OCI-LY7 (cell line): ENCODE measurements around the gene DRC7. TPM values are rescaled to one million over a fixed set of nuclear protein-coding genes. Genes with fewer than 3 reads are reported as not detected.

Experiments used
- BruUV-seq: library from RNA; stranded (reverse); fragments of 400-500 nt; replicated peaks from 2 replicates; lab custom pipeline; 2021; lab: Mats Ljungman, UMichigan
- CTCF ChIA-PET: fragments of 300-600 bp; sonication (Branson Sonifier 250); formaldehyde crosslinking; loops from one replicate; lab custom pipeline; 2022; ENCODE audit warnings: antibody characterized with exemption; ENCODE audit not compliant: unreplicated experiment; lab: Charles Lee
- POLR2A ChIA-PET: fragments of 300-600 bp; sonication (Branson Sonifier 250); formaldehyde crosslinking; loops from one replicate; lab custom pipeline; 2022; ENCODE audit warnings: antibody characterized with exemption; lab: Charles Lee
- DNase-seq: peaks from one replicate; pipeline ENCODE4 v3.0.0-alpha.2; 2015; ENCODE audit warnings: low spot score
- H2AFZ ChIP-seq: fragments of 200-600 bp; sonication (generic), shearing (Covaris generic); 2 replicates; pipeline ENCODE4 v1.6.1; 2014; ENCODE audit warnings: mild to moderate bottlenecking, antibody characterized with exemption, low read length, moderate library complexity
- H3K27ac ChIP-seq: fragments of 200-600 bp; sonication (generic); 2 replicates; pipeline ENCODE4 v1.5.1; 2014; ENCODE audit warnings: mixed run types, low read depth, mild to moderate bottlenecking, moderate library complexity, low read length, inconsistent platforms; ENCODE audit not compliant: poor library complexity, severe bottlenecking
- H3K36me3 ChIP-seq: fragments of 200-600 bp; sonication (generic); 2 replicates; pipeline ENCODE4 v1.6.1; 2014; ENCODE audit warnings: mild to moderate bottlenecking, antibody characterized with exemption, low read length, moderate library complexity, mixed read lengths; ENCODE audit not compliant: insufficient read depth
- H3K4me1 ChIP-seq: fragments of 200-600 bp; sonication (generic); 2 replicates; pipeline ENCODE4 v1.5.1; 2014; ENCODE audit warnings: mild to moderate bottlenecking, low read length; ENCODE audit not compliant: insufficient read depth, poor library complexity, severe bottlenecking
- H3K4me2 ChIP-seq: fragments of 200-600 bp; sonication (generic); 2 replicates; pipeline ENCODE4 v1.6.1; 2014; ENCODE audit warnings: mild to moderate bottlenecking, low read length
- H3K4me3 ChIP-seq: fragments of 200-600 bp; sonication (generic); 2 replicates; pipeline ENCODE4 v1.5.1; 2014; ENCODE audit warnings: mild to moderate bottlenecking, low read depth, low read length; ENCODE audit not compliant: poor library complexity, severe bottlenecking
- H3K79me2 ChIP-seq: fragments of 200-600 bp; sonication (generic); 2 replicates; pipeline ENCODE4 v1.6.1; 2016; ENCODE audit warnings: low read depth, mild to moderate bottlenecking, low read length, moderate library complexity, mixed read lengths; ENCODE audit not compliant: insufficient read depth
- H3K9me2 ChIP-seq: fragments of 200-600 bp; sonication (generic); 2 replicates; pipeline ENCODE4 v1.6.1; 2016; ENCODE audit warnings: mild to moderate bottlenecking, low read length, mixed read lengths; ENCODE audit not compliant: insufficient read depth
- H3K9me3 ChIP-seq: fragments of 200-600 bp; sonication (generic); 2 replicates; pipeline ENCODE4 v1.6.1; 2014; ENCODE audit warnings: mild to moderate bottlenecking, mixed run types, low read length, mixed read lengths
- H4K20me1 ChIP-seq: fragments of 200-600 bp; sonication (generic); 2 replicates; pipeline ENCODE4 v1.6.1; 2014; ENCODE audit warnings: mild to moderate bottlenecking, antibody characterized with exemption, low read length, moderate library complexity, mixed read lengths; ENCODE audit not compliant: insufficient read depth
- CTCF ChIP-seq: fragments of 200-600 bp; sonication (generic); conservative IDR thresholded peaks from 2 replicates; pipeline ENCODE4 v1.5.1; 2014; ENCODE audit warnings: mild to moderate bottlenecking, antibody characterized with exemption, low read length, moderate library complexity, mixed read lengths
- EZH2phosphoT487 ChIP-seq: fragments of 200-600 bp; sonication (generic); IDR thresholded peaks from 2 replicates; pipeline ENCODE4 v1.6.1; 2018; ENCODE audit warnings: low read depth, borderline replicate concordance, mild to moderate bottlenecking, mixed run types, antibody characterized with exemption, low read length, moderate library complexity, mixed read lengths
- intact Hi-C: fragments of 100-400 bp; cut with micrococcal nuclease; formaldehyde crosslinking; loops from one replicate; pipeline ENCODE4 v1.10.0; 2022; ENCODE audit not compliant: unreplicated experiment
- total RNA-seq, 2 experiments: library from RNA; depleted of rRNA in 1 of 2; stranded (reverse); fragments of >200 nt in 1 of 2; shearing (Covaris generic) in 1 of 2; gene quantifications; 2 replicates each; pipeline ENCODE4 v1.2.3, GENCODE V29; 2014 to 2022

Gene DRC7
- total RNA-seq, 2 experiments from 2014 or later = 0.44 to 0.46 TPM

GRCh38 chr16:57734925-57735754 lies 40.5 kb downstream of the DRC7 start:
- Histone ChIP-seq H4K20me1 (no peaks in the 10 kb centered on the region), H3K79me2 (no peaks in the 10 kb centered on the region), H3K27ac (peak overlapping the region; percentile 21), H3K36me3 (peaks cover 9% of the 10 kb centered on the region; the same call in 1 of the 2 replicates), H3K9me3 (no peaks in the 10 kb centered on the region), H3K4me1 (peaks cover 16% of the 10 kb centered on the region), H2AFZ (peak overlapping the region; percentile 95), H3K4me3 (peak overlapping the region; percentile 86), H3K4me2 (peak overlapping the region; percentile 93), H3K9me2 (no peaks in the 10 kb centered on the region)
- TSS peak; percentile 92 for BruUV-seq
- ChIA-PET POLR2A (interaction anchor here (0.5 to 2.0 kb wide), 5 partner anchors 11 to 464 kb away, joined by 3 to 9 read pairs (median 4); no protein-coding TSS in a partner anchor), CTCF (interaction anchor here (0.6 to 0.8 kb wide), 3 partner anchors 31 to 1407 kb away, joined by 3 to 8 read pairs (median 4); no protein-coding TSS in a partner anchor)
- TF ChIP-seq EZH2phosphoT487 (no peak), CTCF (no peak)
- DNase-seq = peak; percentile 100
- intact Hi-C loops = loop anchor here (2.0 kb wide), 2 partner anchors 266 to 288 kb away; partner anchors contain the start of genes CIAPIN1, COQ9, USB1 and ZNF319

GRCh38 chr16:57735755-57736418 lies 41.3 kb downstream of the DRC7 start, which contains the start of gene KATNB1:
KATNB1 (plus strand) TSS chr16:57735770; CDS start chr16:57737244, 1,474 bp downstream.
- TF ChIP-seq CTCF = no peak
- TF ChIP-seq EZH2phosphoT487 = no peak
- BruUV-seq = no TSS peak
- H3K9me3 ChIP-seq = no peaks in the 10 kb centered on the region
- no peak for DNase-seq
- no peaks in the 10 kb centered on the region for H3K9me2 ChIP-seq
- no peaks in the 10 kb centered on the region for H4K20me1 ChIP-seq
- intact Hi-C loops = loop anchor here (2.0 kb wide), 2 partner anchors 265 to 289 kb away; partner anchors contain the start of genes CIAPIN1, COQ9, USB1 and ZNF319
- H3K79me2 ChIP-seq = no peaks in the 10 kb centered on the region
- H3K4me3 ChIP-seq = peak within 1 kb of the TSS; percentile 86
- peaks cover 9% of the 10 kb centered on the region; the same call in 1 of the 2 replicates for H3K36me3 ChIP-seq
- peak within 1 kb of the TSS; percentile 95 for H2AFZ ChIP-seq
- peak within 1 kb of the TSS; percentile 23 for H3K27ac ChIP-seq
- H3K4me1 ChIP-seq = peaks cover 16% of the 10 kb centered on the region
- ChIA-PET POLR2A (interaction anchor here (0.7 to 2.0 kb wide), 3 partner anchors 10 to 91 kb away, joined by 3 to 5 read pairs (median 3); no protein-coding TSS in a partner anchor), CTCF (interaction anchor here (0.8 kb wide), 1 partner anchor 31 kb away, joined by 3 read pairs; no protein-coding TSS in a partner anchor)
- H3K4me2 ChIP-seq = peak within 1 kb of the TSS; percentile 93
